HAP-1 (cell line): ENCODE data around the gene LTN1.

Experiments
- DNase-seq, 2 experiments: peaks; one replicate each; pipeline ENCODE4 v3.0.0-alpha.2; 2016 to 2020; ENCODE audit warnings: low spot score in 2 of 2
- H3K27me3 ChIP-seq: fragments of 250-450 bp; sonication (Bioruptor Pico); 2 replicates; pipeline ENCODE4 v1.5.1; 2020; ENCODE audit warnings: low read depth, mild to moderate bottlenecking, moderate library complexity
- H3K36me3 ChIP-seq: fragments of 250-450 bp; sonication (Bioruptor Pico); replicated peaks from 2 replicates; pipeline ENCODE4 v1.5.1; 2020; ENCODE audit warnings: mild to moderate bottlenecking
- H3K4me1 ChIP-seq: fragments of 250-450 bp; sonication (Bioruptor Pico); 2 replicates; pipeline ENCODE4 v1.5.1; 2020; ENCODE audit warnings: mild to moderate bottlenecking
- H3K4me3 ChIP-seq: fragments of 250-450 bp; sonication (Bioruptor Pico); 2 replicates; pipeline ENCODE4 v1.5.1; 2020; ENCODE audit warnings: mild to moderate bottlenecking, moderate library complexity
- H3K9me3 ChIP-seq: fragments of 250-450 bp; sonication (Bioruptor Pico); 2 replicates; pipeline ENCODE4 v1.5.1; 2020; ENCODE audit warnings: mild to moderate bottlenecking, moderate library complexity
- in situ Hi-C: fragments of 300-500 bp; cut with MboI; formaldehyde crosslinking; loops from 3 replicates; pipeline ENCODE4 v1.14.3; 2020; ENCODE audit warnings: low sequenced_read_pairs, inconsistent platforms, mixed read lengths

LTN1 gene

DNA sequence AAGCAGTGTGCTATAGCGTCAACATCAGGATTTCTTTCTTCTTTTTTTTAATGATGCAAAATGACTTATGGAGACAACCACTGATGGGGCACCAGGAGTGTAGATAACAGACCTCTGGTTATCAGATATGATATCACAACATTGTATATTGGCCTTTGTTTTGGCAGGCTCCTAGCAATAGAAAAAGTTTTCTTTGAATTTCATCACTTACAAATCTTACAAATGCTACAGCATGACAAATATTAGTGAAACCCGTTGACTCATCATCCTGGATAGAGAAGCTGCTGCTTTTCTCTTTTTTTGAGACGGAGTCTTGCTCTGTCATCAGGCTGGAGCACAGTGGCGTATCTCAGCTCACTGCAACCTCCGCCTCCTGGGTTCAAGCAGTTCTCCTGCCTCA, 92.9 kb downstream of the LTN1 start:
- Histone ChIP-seq H3K9me3 (no peaks in the 10 kb centered on the region), H3K4me3 (no peak overlapping the region), H3K4me1 (no peaks in the 10 kb centered on the region), H3K27me3 (peaks cover 6% of the 10 kb centered on the region; the same call in 1 of the 2 replicates), H3K36me3 (no peaks in the 10 kb centered on the region)
- in situ Hi-C loops, result no loop called here
- no peak for DNase-seq

DNA sequence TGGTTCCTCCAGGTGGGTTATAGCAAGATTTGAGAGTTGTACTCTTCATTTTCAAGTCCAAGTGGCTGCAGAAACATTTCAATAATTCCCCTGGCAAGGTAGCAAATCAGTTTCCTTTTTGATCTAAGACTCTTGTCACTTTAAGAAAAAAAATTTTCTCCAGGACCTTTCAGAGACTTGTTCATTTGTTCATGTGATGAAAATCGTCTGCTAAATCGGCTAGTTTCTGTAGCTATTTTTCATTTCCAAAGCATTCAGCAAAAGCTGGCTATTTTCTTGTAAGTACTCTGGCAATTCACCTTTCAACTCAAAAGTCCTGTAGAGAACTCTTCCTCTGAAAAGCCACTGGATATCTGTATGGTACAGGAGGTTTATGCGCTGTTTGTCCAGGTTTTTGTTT, 93.5 kb downstream of the LTN1 start:
- H3K36me3 ChIP-seq, result no peaks in the 10 kb centered on the region
- in situ Hi-C loops, result no loop called here
- H3K27me3 ChIP-seq, result peaks cover 6% of the 10 kb centered on the region; the same call in 1 of the 2 replicates
- H3K9me3 ChIP-seq, result no peaks in the 10 kb centered on the region
- no peak overlapping the region for H3K4me3 ChIP-seq
- no peaks in the 10 kb centered on the region for H3K4me1 ChIP-seq
- DNase-seq, result no peak

DNA sequence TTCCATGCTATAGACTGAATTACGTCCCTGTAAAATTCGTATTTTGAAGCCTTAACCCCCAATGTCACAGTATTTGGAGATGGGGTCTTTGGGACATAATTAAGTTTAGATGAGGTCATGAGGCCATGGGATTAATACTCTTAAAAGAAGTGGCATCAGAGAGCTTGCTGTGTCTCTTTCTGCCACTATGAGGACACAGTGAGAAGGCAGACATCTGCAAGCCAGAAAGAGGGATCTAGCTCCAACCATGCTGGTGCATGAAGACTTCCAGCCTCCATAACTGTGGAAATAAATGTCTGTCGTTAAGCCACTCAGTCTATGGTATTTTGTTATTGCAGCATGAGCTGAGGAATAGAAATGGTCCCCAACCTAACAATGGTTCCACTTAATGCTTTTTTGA, 99.0 kb downstream of the LTN1 start:
- Histone ChIP-seq H3K9me3 (no peaks in the 10 kb centered on the region), H3K36me3 (no peaks in the 10 kb centered on the region), H3K27me3 (peaks cover 5% of the 10 kb centered on the region; the same call in 1 of the 2 replicates), H3K4me3 (no peak overlapping the region), H3K4me1 (no peaks in the 10 kb centered on the region)
- no peak for DNase-seq
- in situ Hi-C loops, result no loop called here

DNA sequence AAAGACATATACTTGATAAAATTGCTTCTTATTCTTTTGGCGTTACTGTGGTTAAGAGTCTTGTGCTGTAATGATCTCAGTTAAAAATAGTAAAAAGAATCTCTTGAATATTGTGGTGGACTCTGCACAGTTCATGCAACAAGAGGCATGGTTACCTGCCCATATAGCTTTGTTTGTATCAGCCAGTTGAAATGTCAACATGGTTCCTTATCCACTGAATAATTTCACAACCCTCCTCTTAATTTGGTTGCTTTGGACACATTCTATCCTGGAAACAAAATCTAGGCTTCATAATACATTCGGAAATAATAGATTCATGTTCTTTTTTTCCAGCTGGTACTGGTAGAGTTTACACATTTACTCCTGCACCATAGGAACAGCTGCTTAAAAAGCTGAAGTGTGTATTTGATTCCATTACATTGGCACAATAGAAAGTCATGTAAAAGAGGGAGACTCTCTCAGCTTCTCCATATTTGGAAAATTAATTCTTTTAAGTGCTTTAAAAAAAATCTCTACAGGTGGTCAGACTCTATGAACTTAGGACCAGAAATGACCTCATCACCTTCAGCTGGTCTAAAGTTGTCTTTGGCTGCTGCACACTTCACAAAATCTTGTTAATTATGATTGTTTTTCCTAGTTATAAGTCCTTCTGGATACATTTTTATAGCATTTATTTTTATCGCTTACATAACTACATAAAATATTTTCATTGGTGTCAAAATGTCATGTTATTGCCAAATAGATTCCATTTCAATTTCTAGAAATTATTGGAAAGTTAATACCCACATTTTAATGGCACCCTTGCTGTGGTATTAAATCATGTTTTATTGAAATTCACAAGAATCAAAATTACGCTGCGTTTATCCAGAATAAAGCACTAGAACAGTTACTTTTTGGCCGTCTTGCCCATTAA, 100.2 kb downstream of the LTN1 start:
- no peak for DNase-seq

DNA sequence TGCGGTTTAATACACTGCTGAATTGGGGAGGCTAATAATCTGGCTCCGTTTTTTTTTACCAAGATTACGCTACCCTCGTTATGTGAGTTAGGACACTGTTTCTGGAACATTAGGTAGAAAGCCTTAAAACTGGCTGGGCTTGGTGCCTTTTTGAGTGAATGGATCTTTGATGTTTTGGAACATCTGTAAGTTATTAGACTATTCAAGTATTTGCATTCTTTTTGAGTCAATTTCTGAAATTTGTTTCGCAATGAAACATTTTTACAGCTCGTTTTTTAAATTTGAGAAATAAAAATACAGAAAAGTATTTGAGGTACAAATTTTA, 106.9 kb downstream of the LTN1 start:
- Histone ChIP-seq H3K4me1 (peaks cover 13% of the 10 kb centered on the region), H3K4me3 (peak overlapping the region; percentile 50; the same call in 1 of the 2 replicates), H3K9me3 (0 out of 2 replicates have a peak, but pooled peaks cover 3% of the 10 kb centered on the region), H3K36me3 (no peaks in the 10 kb centered on the region), H3K27me3 (peaks cover 5% of the 10 kb centered on the region; the same call in 1 of the 2 replicates)
- DNase-seq, result no peak
- in situ Hi-C loops, result no loop called here

More for the DNA sequence above, 100.2 kb downstream of the LTN1 start:
- in situ Hi-C loops, result no loop called here
- Histone ChIP-seq H3K4me3 (no peak overlapping the region), H3K27me3 (peaks cover 5% of the 10 kb centered on the region; the same call in 1 of the 2 replicates), H3K4me1 (no peaks in the 10 kb centered on the region), H3K36me3 (no peaks in the 10 kb centered on the region), H3K9me3 (no peaks in the 10 kb centered on the region)

DNA sequence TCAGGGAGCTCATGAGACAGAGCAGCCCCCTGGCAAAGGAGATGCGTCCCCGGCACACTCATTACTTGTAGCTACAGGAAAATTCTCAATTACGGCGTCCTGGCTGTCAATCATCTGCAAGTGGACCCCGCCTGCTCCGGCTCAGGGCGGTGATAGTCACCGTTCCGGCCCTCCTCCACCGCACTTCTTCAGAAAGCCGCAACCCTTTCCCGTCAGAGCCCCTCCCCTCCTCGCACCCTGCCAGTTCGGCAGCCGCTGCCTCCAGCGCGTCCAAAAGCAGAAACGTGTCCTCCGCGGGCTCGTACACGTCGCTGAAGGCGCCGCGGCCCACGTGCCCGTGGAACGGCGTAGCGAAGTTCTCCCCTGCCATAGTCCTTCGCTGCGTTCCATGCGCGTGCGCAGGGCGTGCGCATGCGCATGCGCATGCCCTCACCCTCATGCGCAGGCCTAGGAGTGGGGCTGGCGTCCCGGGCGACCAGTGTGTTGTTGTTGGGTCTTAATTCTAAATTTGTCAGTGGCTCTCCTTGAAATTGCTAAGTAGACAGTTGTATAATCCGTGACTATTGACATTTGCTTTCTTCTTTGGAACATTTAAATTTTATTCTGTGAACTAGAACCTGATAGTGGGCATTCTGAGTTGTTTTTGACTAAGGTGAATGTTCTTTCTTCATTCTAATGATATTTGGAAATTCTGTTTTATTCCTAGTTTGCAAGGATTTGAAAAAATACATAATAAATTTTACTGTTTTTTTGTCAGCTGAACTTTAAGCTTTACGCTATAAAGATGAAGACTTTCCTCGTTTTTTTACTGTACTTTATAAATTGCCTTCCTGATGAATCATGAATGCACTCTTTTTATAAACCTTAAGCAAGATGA, 107.5 kb downstream of the LTN1 start:
- peak overlapping the region; percentile 50 for H3K4me3 ChIP-seq
- no peaks in the 10 kb centered on the region for H3K27me3 ChIP-seq
- H3K36me3 ChIP-seq, result no peaks in the 10 kb centered on the region
- H3K9me3 ChIP-seq, result 0 out of 2 replicates have a peak, but pooled peaks cover 3% of the 10 kb centered on the region
- in situ Hi-C loops, result no loop called here
- peaks cover 13% of the 10 kb centered on the region for H3K4me1 ChIP-seq
- DNase-seq, result peak; percentile 88 to 89

DNA sequence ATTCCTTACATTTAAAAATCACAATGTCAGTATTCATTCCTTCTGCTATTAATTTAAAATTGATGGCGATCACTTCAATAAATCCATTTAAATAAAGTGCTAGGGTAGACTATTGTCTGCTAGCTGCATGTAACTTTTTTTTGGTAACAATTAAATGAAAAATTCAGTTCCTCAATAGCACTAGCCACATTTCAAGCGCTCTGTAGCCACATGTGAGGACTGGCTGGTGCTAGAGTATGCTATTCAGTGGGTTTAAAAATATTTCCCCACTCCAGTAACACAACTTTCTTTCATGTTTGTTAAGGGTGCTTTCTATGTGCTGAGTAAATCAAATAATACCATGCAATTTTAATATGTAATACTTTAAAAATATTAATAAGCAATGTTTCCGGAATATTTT, 108.2 kb downstream of the LTN1 start:
- Histone ChIP-seq H3K36me3 (0 out of 2 replicates have a peak, but pooled peaks cover 3% of the 10 kb centered on the region), H3K27me3 (no peaks in the 10 kb centered on the region), H3K4me3 (peak overlapping the region; percentile 50), H3K9me3 (0 out of 2 replicates have a peak, but pooled peaks cover 3% of the 10 kb centered on the region), H3K4me1 (peaks cover 13% of the 10 kb centered on the region)
- in situ Hi-C loops, result no loop called here
- DNase-seq, result peak in 1 of 2 experiments; percentile 17

DNA sequence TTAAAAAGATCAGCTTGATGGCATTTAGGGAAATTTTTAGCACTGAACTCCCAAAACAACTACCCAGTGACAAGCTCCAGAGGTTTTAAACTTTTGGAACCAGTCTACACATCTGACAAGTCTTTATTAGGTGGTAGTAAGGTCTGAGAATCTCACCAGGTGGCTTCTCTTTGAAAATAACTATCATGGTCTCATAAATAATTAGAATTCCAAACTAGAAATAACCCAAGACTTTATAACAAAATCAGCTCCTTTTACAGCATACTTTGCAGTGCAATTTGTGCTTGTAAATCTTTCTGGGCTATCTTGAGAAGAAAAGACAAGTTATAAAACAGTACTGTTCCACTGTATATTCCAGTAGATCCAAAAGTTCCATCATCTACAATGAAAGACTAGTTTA, 108.7 kb downstream of the LTN1 start:
- Histone ChIP-seq H3K36me3 (0 out of 2 replicates have a peak, but pooled peaks cover 3% of the 10 kb centered on the region), H3K4me3 (peak overlapping the region; percentile 50; the same call in 1 of the 2 replicates), H3K27me3 (no peaks in the 10 kb centered on the region), H3K4me1 (peaks cover 13% of the 10 kb centered on the region), H3K9me3 (0 out of 2 replicates have a peak, but pooled peaks cover 3% of the 10 kb centered on the region)
- in situ Hi-C loops, result no loop called here
- no peak for DNase-seq

DNA sequence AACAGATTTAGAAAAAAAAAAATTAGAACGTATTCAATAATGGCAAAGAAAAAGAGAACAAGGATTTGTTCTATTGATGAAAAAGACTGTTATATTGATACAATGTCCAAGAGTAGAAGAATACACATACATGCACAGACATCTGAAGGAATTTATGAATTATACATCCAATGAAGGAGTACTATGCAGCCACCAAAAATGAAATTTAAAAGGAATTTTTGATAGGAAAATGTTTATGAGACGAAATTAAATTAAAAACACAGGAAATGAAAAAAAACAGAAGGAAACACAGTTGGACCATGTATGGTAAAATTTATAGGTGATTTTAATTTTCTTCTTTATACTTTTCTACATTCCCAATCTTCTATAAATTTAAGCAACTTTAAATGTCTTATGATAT, 110.3 kb downstream of the LTN1 start:
- peaks cover 13% of the 10 kb centered on the region for H3K4me1 ChIP-seq
- no peak for DNase-seq
- 0 out of 2 replicates have a peak, but pooled peaks cover 8% of the 10 kb centered on the region for H3K36me3 ChIP-seq
- in situ Hi-C loops, result no loop called here
- no peaks in the 10 kb centered on the region for H3K27me3 ChIP-seq
- 0 out of 2 replicates have a peak, but pooled peaks cover 3% of the 10 kb centered on the region for H3K9me3 ChIP-seq
- no peak overlapping the region for H3K4me3 ChIP-seq
